ENCODE results near the gene GPR87.
A peak's percentile ranks its signal among the peaks of the same experiment; 100 is the strongest.

The GPR87 gene

GRCh38 chr3:151318313-151318712 lies 1.7 kb upstream of the GPR87 start:
- FAIRE-seq, result no peak

GRCh38 chr3:151315846-151316245 lies 774 bp downstream of the GPR87 start:
- FAIRE-seq (no peak), DNase-seq (ENCODE audit: low spot score) (no peak)

More at GRCh38 chr3:151318313-151318712, 1.7 kb upstream of the GPR87 start:
- DNase-seq (ENCODE audit: low spot score), result no peak

GRCh38 chr3:151315136-151315535 lies 1.5 kb downstream of the GPR87 start:
- no peak for DNase-seq (ENCODE audit: low spot score)
- no peak for FAIRE-seq

- FAIRE-seq, result no peak
Measured at GRCh38 chr3:151314593-151314992, 2.0 kb downstream of the GPR87 start.

GRCh38 chr3:151314137-151314536 lies 2.5 kb downstream of the GPR87 start:
- FAIRE-seq (no peak), DNase-seq (ENCODE audit: low spot score) (no peak)

More at GRCh38 chr3:151314593-151314992, 2.0 kb downstream of the GPR87 start:
- no peak for DNase-seq (ENCODE audit: low spot score)

GRCh38 chr3:151312972-151313371 lies 3.6 kb downstream of the GPR87 start:
- FAIRE-seq (no peak), DNase-seq (ENCODE audit: low spot score) (no peak)

- DNase-seq (ENCODE audit: low spot score), result no peak
- no peak for FAIRE-seq
Measured at GRCh38 chr3:151309566-151309965, 7.1 kb downstream of the GPR87 start.

GRCh38 chr3:151307583-151308488 lies 8.8 kb downstream of the GPR87 start:
- FAIRE-seq, result no peak
- DNase-seq (ENCODE audit: low spot score), result no peak

GRCh38 chr3:151307131-151307530 lies 9.5 kb downstream of the GPR87 start:
- FAIRE-seq, result no peak
- DNase-seq (ENCODE audit: low spot score), result no peak

- no peak for FAIRE-seq
- DNase-seq (ENCODE audit: low spot score), result no peak
Measured at GRCh38 chr3:151306168-151306810, 10.3 kb downstream of the GPR87 start.

- DNase-seq (ENCODE audit: low spot score) (no peak), FAIRE-seq (no peak)
Measured at GRCh38 chr3:151305775-151306151, 10.9 kb downstream of the GPR87 start.

GRCh38 chr3:151305060-151305774 lies 11.4 kb downstream of the GPR87 start:
- FAIRE-seq (no peak), DNase-seq (ENCODE audit: low spot score) (peak; percentile 87)

- no peak for DNase-seq (ENCODE audit: low spot score)
Measured at GRCh38 chr3:151303751-151304150, 12.9 kb downstream of the GPR87 start.

GRCh38 chr3:151301787-151302186 lies 14.8 kb downstream of the GPR87 start:
- no peak for FAIRE-seq

More at GRCh38 chr3:151303751-151304150, 12.9 kb downstream of the GPR87 start:
- no peak for FAIRE-seq

GRCh38 chr3:151300539-151300938 lies 16.1 kb downstream of the GPR87 start:
- FAIRE-seq, result no peak

More at GRCh38 chr3:151301787-151302186, 14.8 kb downstream of the GPR87 start:
- no peak for DNase-seq (ENCODE audit: low spot score)

GRCh38 chr3:151299006-151299405 lies 17.6 kb downstream of the GPR87 start:
- DNase-seq (ENCODE audit: low spot score), result no peak

More at GRCh38 chr3:151300539-151300938, 16.1 kb downstream of the GPR87 start:
- DNase-seq (ENCODE audit: low spot score), result no peak

GRCh38 chr3:151297429-151297828 lies 19.2 kb downstream of the GPR87 start:
- no peak for FAIRE-seq
- no peak for DNase-seq (ENCODE audit: low spot score)

More at GRCh38 chr3:151299006-151299405, 17.6 kb downstream of the GPR87 start:
- FAIRE-seq, result no peak

GRCh38 chr3:151296226-151296625 lies 20.4 kb downstream of the GPR87 start:
- no peak for FAIRE-seq

GRCh38 chr3:151293127-151293526 lies 23.5 kb downstream of the GPR87 start:
- no peak for DNase-seq (ENCODE audit: low spot score)
- FAIRE-seq, result no peak

More at GRCh38 chr3:151296226-151296625, 20.4 kb downstream of the GPR87 start:
- DNase-seq (ENCODE audit: low spot score), result no peak

- DNase-seq (ENCODE audit: low spot score), result no peak
- FAIRE-seq, result no peak
Measured at GRCh38 chr3:151290673-151291072, 25.9 kb downstream of the GPR87 start.

- DNase-seq (ENCODE audit: low spot score) (no peak), FAIRE-seq (no peak)
Measured at GRCh38 chr3:151289445-151289844, 27.2 kb downstream of the GPR87 start.

- no peak for FAIRE-seq
- DNase-seq (ENCODE audit: low spot score), result no peak
Measured at GRCh38 chr3:151285940-151286339, 30.7 kb downstream of the GPR87 start.

Data from urothelium cell line (cell line).